Tibial nerve (tissue), 4 donors: ENCODE results near the gene ATN1. TPM values are rescaled to one million over a fixed set of nuclear protein-coding genes. Genes with fewer than 3 reads are reported as not detected.
A peak's percentile ranks its signal among the peaks of the same experiment; 100 is the strongest.

Experiments used
- DNase-seq, 2 donors: peaks; one replicate each; pipeline ENCODE4 v3.0.0-alpha.2; 2019; ENCODE audit warnings: low spot score in 2 of 2
- H3K27ac ChIP-seq, 4 donors: fragments of 200-600 bp; sonication (generic) in 3 of 4; one replicate each; pipeline ENCODE4 v1.5.1; 2017 to 2019; ENCODE audit warnings: mild to moderate bottlenecking in 1 of 4
- H3K27me3 ChIP-seq, 2 donors: fragments of 200-600 bp; sonication (generic) in 1 of 2; one replicate each; pipeline versions ENCODE4 v1.5.1 to v1.6.0; 2017 to 2019
- H3K36me3 ChIP-seq, 3 donors: fragments of 200-600 bp; sonication (generic); one replicate each; pipeline ENCODE4 v1.5.1; 2018 to 2019
- H3K4me1 ChIP-seq, 4 donors: fragments of 200-600 bp; sonication (generic) in 3 of 4; one replicate each; pipeline ENCODE4 v1.5.1; 2017 to 2019
- H3K4me3 ChIP-seq, 4 donors: fragments of 200-600 bp; sonication (generic) in 3 of 4; one replicate each; pipeline ENCODE4 v1.5.1; 2017 to 2019; ENCODE audit warnings: mild to moderate bottlenecking in 1 of 4, moderate library complexity in 1 of 4
- H3K9me3 ChIP-seq, 4 donors: fragments of 200-600 bp; sonication (generic) in 3 of 4; one replicate each; pipeline ENCODE4 v1.5.1; 2017 to 2019
- EP300 ChIP-seq, 2 donors: sonication (generic); formaldehyde crosslinking; IDR thresholded peaks; one replicate each; pipeline ENCODE4 v1.6.1; 2017; ENCODE audit warnings: antibody characterized with exemption in 2 of 2, mild to moderate bottlenecking in 1 of 2
- POLR2A ChIP-seq, 2 donors: fragments of 450-650 bp; IDR thresholded peaks; one replicate each; pipeline ENCODE4 v1.6.1; 2017; ENCODE audit warnings: antibody characterized with exemption in 2 of 2, mild to moderate bottlenecking in 2 of 2, moderate library complexity in 2 of 2
- WGBS, 2 donors: methylation state at CpG; one replicate each; pipeline ENCODE4 v1.1.5; 2018; 5-methylcytosine and 5-hydroxymethylcytosine counted together
- total RNA-seq, 4 donors: library from RNA; depleted of rRNA; stranded (reverse); fragments of >200 nt; gene quantifications; one replicate each; pipeline ENCODE4 v1.1.0, GENCODE V29; 2016
- TF ChIP-seq, protein P1 (sequence below), 5 experiments: fragments of 200-600 bp in 3 of 5; fragments of 450-650 bp in 2 of 5; sonication (generic) in 3 of 5; IDR thresholded peaks; one replicate each; pipeline ENCODE4 v1.5.1; 2016 to 2019; ENCODE audit warnings: antibody characterized with exemption in 5 of 5, mild to moderate bottlenecking in 3 of 5, moderate library complexity in 2 of 5

Gene ATN1
- total RNA-seq, 4 donors from 2014 or later = 92.2 to 260 (median 123) TPM

DNA sequence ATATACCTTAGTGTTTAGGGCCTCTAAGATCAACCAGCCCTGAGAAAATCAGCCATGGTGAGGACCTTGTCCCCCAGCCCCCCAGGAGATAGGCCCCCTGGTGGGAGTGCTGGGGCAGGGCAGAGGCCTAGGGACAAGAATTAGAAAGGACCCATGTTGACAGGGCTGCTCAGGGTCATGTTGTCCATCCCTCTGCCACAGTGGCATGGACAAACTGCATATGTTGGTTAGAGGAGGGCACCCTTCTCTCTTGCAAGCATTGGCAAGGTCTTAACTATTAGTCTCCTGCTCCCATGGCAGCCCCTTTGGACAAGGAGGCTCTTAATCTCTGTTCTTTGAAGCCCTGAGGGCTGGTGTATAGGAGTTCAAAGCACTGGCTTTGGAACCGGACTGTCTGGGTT lies 22.6 kb downstream of the ATN1 start:
- peak overlapping the region in 1 of 4 donors; percentile 80 for H3K27ac ChIP-seq
- H3K27me3 ChIP-seq = no peaks in the 10 kb centered on the region
- DNase-seq = no peak
- TF ChIP-seq POLR2A (IDR thresholded peaks at IDR 0.05) (no peak), EP300 (IDR thresholded peaks at IDR 0.05) (no peak)
- TF ChIP-seq, protein P1, sequence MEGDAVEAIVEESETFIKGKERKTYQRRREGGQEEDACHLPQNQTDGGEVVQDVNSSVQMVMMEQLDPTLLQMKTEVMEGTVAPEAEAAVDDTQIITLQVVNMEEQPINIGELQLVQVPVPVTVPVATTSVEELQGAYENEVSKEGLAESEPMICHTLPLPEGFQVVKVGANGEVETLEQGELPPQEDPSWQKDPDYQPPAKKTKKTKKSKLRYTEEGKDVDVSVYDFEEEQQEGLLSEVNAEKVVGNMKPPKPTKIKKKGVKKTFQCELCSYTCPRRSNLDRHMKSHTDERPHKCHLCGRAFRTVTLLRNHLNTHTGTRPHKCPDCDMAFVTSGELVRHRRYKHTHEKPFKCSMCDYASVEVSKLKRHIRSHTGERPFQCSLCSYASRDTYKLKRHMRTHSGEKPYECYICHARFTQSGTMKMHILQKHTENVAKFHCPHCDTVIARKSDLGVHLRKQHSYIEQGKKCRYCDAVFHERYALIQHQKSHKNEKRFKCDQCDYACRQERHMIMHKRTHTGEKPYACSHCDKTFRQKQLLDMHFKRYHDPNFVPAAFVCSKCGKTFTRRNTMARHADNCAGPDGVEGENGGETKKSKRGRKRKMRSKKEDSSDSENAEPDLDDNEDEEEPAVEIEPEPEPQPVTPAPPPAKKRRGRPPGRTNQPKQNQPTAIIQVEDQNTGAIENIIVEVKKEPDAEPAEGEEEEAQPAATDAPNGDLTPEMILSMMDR (IDR thresholded peaks at IDR 0.05) = no peak
- peaks cover 0 to 47% (median 21%) of the 10 kb centered on the region in 4 donors for H3K4me1 ChIP-seq
- no peak overlapping the region for H3K4me3 ChIP-seq
- 55 to 92% methylated on average over 1 of the region's 1 CpG for WGBS, 2 donors
- H3K36me3 ChIP-seq = peaks cover 0 to 18% (median 0%) of the 10 kb centered on the region in 3 donors
- H3K9me3 ChIP-seq = no peaks in the 10 kb centered on the region

DNA sequence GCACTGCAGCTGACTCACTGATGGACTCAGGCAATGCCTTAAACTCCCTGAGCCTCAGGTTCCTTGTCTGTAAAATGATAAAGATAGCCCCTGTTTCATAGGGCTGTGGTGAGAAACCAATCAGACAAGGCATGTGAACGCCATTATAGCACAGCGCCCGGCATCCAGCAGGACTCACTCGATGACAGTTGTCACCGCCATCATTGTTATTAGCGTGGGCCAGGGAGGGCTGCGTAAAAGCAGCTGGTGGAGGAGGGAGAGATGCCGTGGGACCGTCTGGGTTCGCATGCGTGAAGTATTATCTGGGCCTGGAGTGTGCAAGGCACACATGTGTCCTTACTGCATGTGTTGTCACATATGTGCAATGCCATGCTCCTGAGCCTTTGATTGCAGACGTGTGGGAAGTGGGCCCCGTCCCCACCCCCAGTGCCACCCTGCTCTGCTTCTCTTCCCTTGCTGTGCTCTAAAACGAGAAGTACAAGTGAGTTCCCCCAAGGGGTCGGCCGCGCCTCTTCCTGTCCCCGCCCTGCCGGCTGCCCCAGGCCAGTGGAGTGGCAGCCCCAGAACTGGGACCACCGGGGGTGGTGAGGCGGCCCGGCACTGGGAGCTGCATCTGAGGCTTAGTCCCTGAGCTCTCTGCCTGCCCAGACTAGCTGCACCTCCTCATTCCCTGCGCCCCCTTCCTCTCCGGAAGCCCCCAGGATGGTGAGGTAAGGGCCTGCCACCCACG lies 23.2 kb downstream of the ATN1 start, which contains the start of gene PTPN6:
Gene PTPN6 (plus strand): TSS at position 546 of the 730 bp plus-strand sequence. CDS start 157 bp downstream, at position 703.
- H3K4me1 ChIP-seq = peaks cover 0 to 42% (median 19%) of the 10 kb centered on the region in 4 donors
- H3K36me3 ChIP-seq = peaks cover 0 to 14% (median 0%) of the 10 kb centered on the region in 3 donors
- H3K27me3 ChIP-seq = no peaks in the 10 kb centered on the region
- peak within 1 kb of the TSS in 3 of 4 donors; percentile 42 to 80 (median 53) for H3K27ac ChIP-seq
- H3K4me3 ChIP-seq = peak within 1 kb of the TSS in 3 of 4 donors; percentile 22 to 49 (median 46)
- no peak for DNase-seq
- 74 to 78% methylated on average over 24 to 25 of the region's 25 CpGs for WGBS, 2 donors
- no peaks in the 10 kb centered on the region for H3K9me3 ChIP-seq
- TF ChIP-seq POLR2A (IDR thresholded peaks at IDR 0.05) (no peak), EP300 (IDR thresholded peaks at IDR 0.05) (no peak)
- TF ChIP-seq, protein P1 (IDR thresholded peaks at IDR 0.05) = no peak

DNA sequence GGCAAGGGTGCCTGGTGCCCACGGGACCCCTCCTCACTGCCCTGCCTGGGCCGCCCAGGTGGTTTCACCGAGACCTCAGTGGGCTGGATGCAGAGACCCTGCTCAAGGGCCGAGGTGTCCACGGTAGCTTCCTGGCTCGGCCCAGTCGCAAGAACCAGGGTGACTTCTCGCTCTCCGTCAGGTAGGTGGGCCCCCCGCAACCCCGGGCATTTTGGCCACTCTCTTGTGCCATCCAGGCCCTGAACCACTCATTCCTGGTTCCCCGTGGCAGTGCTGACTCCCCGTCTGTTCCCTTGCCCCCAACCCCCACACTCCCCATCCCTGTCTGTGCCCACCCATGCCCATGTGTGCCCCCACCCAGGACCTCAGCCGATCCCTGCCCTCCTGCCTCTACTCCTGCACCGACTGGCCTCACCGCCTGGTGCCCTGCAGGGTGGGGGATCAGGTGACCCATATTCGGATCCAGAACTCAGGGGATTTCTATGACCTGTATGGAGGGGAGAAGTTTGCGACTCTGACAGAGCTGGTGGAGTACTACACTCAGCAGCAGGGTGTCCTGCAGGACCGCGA lies 23.9 kb downstream of the ATN1 start:
- H3K27ac ChIP-seq = peak overlapping the region in 3 of 4 donors; percentile 42 to 80 (median 53)
- 80 to 86% methylated on average over 15 to 20 of the region's 20 CpGs for WGBS, 2 donors
- peaks cover 0 to 37% (median 18%) of the 10 kb centered on the region in 4 donors for H3K4me1 ChIP-seq
- H3K36me3 ChIP-seq = peaks cover 0 to 7% (median 0%) of the 10 kb centered on the region in 3 donors
- H3K4me3 ChIP-seq = peak overlapping the region in 3 of 4 donors; percentile 22 to 49 (median 46)
- no peaks in the 10 kb centered on the region for H3K27me3 ChIP-seq
- no peak for TF ChIP-seq POLR2A (IDR thresholded peaks at IDR 0.05)
- no peak for TF ChIP-seq EP300 (IDR thresholded peaks at IDR 0.05)
- TF ChIP-seq, protein P1 (IDR thresholded peaks at IDR 0.05) = no peak
- H3K9me3 ChIP-seq = no peaks in the 10 kb centered on the region
- no peak for DNase-seq

DNA sequence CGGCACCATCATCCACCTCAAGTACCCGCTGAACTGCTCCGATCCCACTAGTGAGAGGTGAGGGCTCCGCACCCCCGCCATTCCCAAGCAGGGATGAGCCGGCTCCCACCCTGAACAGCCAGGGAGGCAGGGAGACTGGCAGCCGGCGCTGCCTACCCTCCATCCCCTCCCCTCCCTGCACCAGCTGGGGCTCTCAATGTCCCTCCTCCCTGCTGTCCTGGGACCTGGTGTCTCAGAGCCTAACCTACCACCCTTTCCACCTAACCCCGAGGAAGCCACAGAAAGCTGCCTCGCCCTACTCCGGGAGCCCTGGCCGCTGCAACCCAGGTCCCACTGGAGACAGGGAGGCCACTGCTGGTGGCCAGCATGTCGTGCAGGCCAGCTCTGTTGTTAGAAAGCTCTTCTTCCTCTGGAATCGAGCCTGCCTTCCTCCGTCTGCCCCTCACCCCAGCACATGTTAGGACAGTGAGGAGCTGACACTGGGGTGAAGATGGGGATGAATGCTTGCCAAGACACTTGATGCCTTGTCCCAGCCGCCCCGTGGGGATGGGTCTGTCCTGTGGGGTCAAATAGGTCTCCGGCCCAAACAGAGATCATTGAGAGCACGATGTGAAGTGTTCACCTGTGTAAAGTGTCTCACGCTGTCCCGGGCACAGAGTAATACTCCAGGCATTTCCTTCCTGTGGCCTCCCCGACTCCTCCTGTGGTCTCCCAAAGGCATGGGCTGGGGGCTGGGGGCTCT lies 24.5 kb downstream of the ATN1 start:
- Histone ChIP-seq H3K4me1 (peaks cover 0 to 41% (median 15%) of the 10 kb centered on the region in 4 donors), H3K36me3 (peaks cover 0 to 2% (median 0%) of the 10 kb centered on the region in 3 donors), H3K4me3 (peak overlapping the region in 3 of 4 donors; percentile 22 to 49 (median 46)), H3K9me3 (no peaks in the 10 kb centered on the region), H3K27me3 (no peaks in the 10 kb centered on the region), H3K27ac (peak overlapping the region in 2 of 4 donors; percentile 53 to 80)
- no peak for DNase-seq
- TF ChIP-seq, protein P1 (IDR thresholded peaks at IDR 0.05) = no peak
- TF ChIP-seq POLR2A (IDR thresholded peaks at IDR 0.05) (no peak), EP300 (IDR thresholded peaks at IDR 0.05) (no peak)
- 42 to 59% methylated on average over 18 to 22 of the region's 22 CpGs for WGBS, 2 donors
